Activated CD8-positive, alpha-beta memory T cell treated with anti-CD3 and anti-CD28 coated beads, Interleukin-2, amount 50 U/mL, for 1 hour (primary cell): ENCODE data around the gene BGN.

Source experiments
- DNase-seq: peaks from one replicate; pipeline ENCODE4 v3.0.0-alpha.2; 2020; ENCODE audit errors: extremely low read depth

The BGN gene

GRCh38 chrX:153460826-153461225 lies 34.0 kb upstream of the BGN start:
- no peak for DNase-seq

- no peak for DNase-seq
Observed at GRCh38 chrX:153462291-153462690, 32.5 kb upstream of the BGN start.

GRCh38 chrX:153463031-153463430 lies 31.7 kb upstream of the BGN start:
- DNase-seq = no peak

GRCh38 chrX:153463556-153463955 lies 31.2 kb upstream of the BGN start:
- DNase-seq = no peak

- DNase-seq = no peak
Observed at GRCh38 chrX:153464116-153464515, 30.7 kb upstream of the BGN start.

GRCh38 chrX:153465691-153466380 lies 28.9 kb upstream of the BGN start:
- DNase-seq = no peak

- no peak for DNase-seq
Observed at GRCh38 chrX:153468008-153468580, 26.7 kb upstream of the BGN start.

GRCh38 chrX:153469811-153470410 lies 24.9 kb upstream of the BGN start:
- DNase-seq = no peak

GRCh38 chrX:153470411-153471363 lies 24.1 kb upstream of the BGN start, which contains the start of gene HAUS7:
Gene HAUS7 (minus strand): TSS chrX:153470576. CDS start chrX:153470557, 19 bp downstream.
- DNase-seq = peak; percentile 59

- no peak for DNase-seq
Observed at GRCh38 chrX:153471663-153472280, 23.0 kb upstream of the BGN start.

GRCh38 chrX:153473126-153473525 lies 21.7 kb upstream of the BGN start:
- no peak for DNase-seq

GRCh38 chrX:153474266-153474665 lies 20.5 kb upstream of the BGN start:
- no peak for DNase-seq

- DNase-seq = no peak
Observed at GRCh38 chrX:153474718-153475117, 20.1 kb upstream of the BGN start.

GRCh38 chrX:153475271-153475670 lies 19.5 kb upstream of the BGN start:
- no peak for DNase-seq

- no peak for DNase-seq
Observed at GRCh38 chrX:153475751-153476281, 19.0 kb upstream of the BGN start.

- DNase-seq = no peak
Observed at GRCh38 chrX:153476666-153477363, 18.0 kb upstream of the BGN start.

- no peak for DNase-seq
Observed at GRCh38 chrX:153477364-153477857, 17.4 kb upstream of the BGN start.

- DNase-seq = no peak
Observed at GRCh38 chrX:153477901-153478300, 16.9 kb upstream of the BGN start.

GRCh38 chrX:153478746-153479145 lies 16.0 kb upstream of the BGN start:
- DNase-seq = no peak

GRCh38 chrX:153481043-153481442 lies 13.7 kb upstream of the BGN start:
- no peak for DNase-seq
